ENCODE data around the gene SAMD10. TPM values are rescaled to one million over a fixed set of nuclear protein-coding genes. Genes with fewer than 3 reads are reported as not detected.
A peak's percentile ranks its signal among the peaks of the same experiment; 100 is the strongest.

The SAMD10 gene
- total and polyA plus RNA-seq, 2 donors (not counting 1 experiment from before 2014, with no cell fraction given) = 0.37 to 0.99 TPM

- Histone ChIP-seq H3K4me3 (replicated peaks in 1 of 4; ENCODE audit: control extremely low read depth in 1 of 4, insufficient read depth in 1 of 4, low read depth in 3 of 4, low read length in 4 of 4) (no peak overlapping the region), H2AFZ (ENCODE audit: low read length) (no peak overlapping the region), H3K9ac (ENCODE audit: insufficient read depth, low read length) (no peak overlapping the region), H3K79me2 (ENCODE audit: control insufficient read depth, insufficient read depth, low read length) (peaks cover 1% of the 10 kb centered on the region), H3K4me1 (ENCODE audit: control insufficient read depth, extremely low read depth, insufficient read depth, low read length) (no peaks in the 10 kb centered on the region), H3K4me2 (ENCODE audit: extremely low read depth, insufficient read depth, low read length) (no peak overlapping the region), H3K27me3 (ENCODE audit: control insufficient read depth, insufficient read depth, low read length) (no peaks in the 10 kb centered on the region), H4K20me1 (ENCODE audit: control insufficient read depth, extremely low read depth, insufficient read depth, low read length) (no peaks in the 10 kb centered on the region), H3K9me3 (ENCODE audit: control insufficient read depth, insufficient read depth, low read depth, low read length) (no peaks in the 10 kb centered on the region), H3K36me3 (ENCODE audit: control insufficient read depth, insufficient read depth, low read length) (peaks cover 27% of the 10 kb centered on the region), H3K27ac (ENCODE audit: insufficient read depth, low read length) (no peak overlapping the region)
- TF ChIP-seq EZH2 (IDR thresholded peaks at IDR 0.05; ENCODE audit: low read length, missing control alignments) (no peak), CTCF (conservative IDR thresholded peaks at IDR 0.05 in 1 of 2, IDR thresholded peaks at IDR 0.05 in 1 of 2; ENCODE audit: low read depth in 1 of 2, low read length in 2 of 2) (no peak)
- DNase-seq (ENCODE audit: low read depth in 2 of 2) = no peak
Measured at GRCh38 chr20:63935447-63935846, 44.0 kb downstream of the SAMD10 start.

- TF ChIP-seq CTCF (conservative IDR thresholded peaks at IDR 0.05 in 1 of 2, IDR thresholded peaks at IDR 0.05 in 1 of 2; ENCODE audit: low read depth in 1 of 2, low read length in 2 of 2) (peak; percentile 22 to 34), EZH2 (IDR thresholded peaks at IDR 0.05; ENCODE audit: low read length, missing control alignments) (no peak)
- H3K4me2 ChIP-seq (ENCODE audit: extremely low read depth, insufficient read depth, low read length) = no peak overlapping the region
- no peak for DNase-seq (ENCODE audit: low read depth in 2 of 2)
- no peak overlapping the region for H3K9ac ChIP-seq (ENCODE audit: insufficient read depth, low read length)
- no peaks in the 10 kb centered on the region for H4K20me1 ChIP-seq (ENCODE audit: control insufficient read depth, extremely low read depth, insufficient read depth, low read length)
- peaks cover 1% of the 10 kb centered on the region for H3K79me2 ChIP-seq (ENCODE audit: control insufficient read depth, insufficient read depth, low read length)
- H3K9me3 ChIP-seq (ENCODE audit: control insufficient read depth, insufficient read depth, low read depth, low read length) = no peaks in the 10 kb centered on the region
- no peak overlapping the region for H2AFZ ChIP-seq (ENCODE audit: low read length)
- peaks cover 21% of the 10 kb centered on the region for H3K36me3 ChIP-seq (ENCODE audit: control insufficient read depth, insufficient read depth, low read length)
- no peaks in the 10 kb centered on the region for H3K27me3 ChIP-seq (ENCODE audit: control insufficient read depth, insufficient read depth, low read length)
- no peak overlapping the region for H3K4me3 ChIP-seq (replicated peaks in 1 of 4; ENCODE audit: control extremely low read depth in 1 of 4, insufficient read depth in 1 of 4, low read depth in 3 of 4, low read length in 4 of 4)
- no peaks in the 10 kb centered on the region for H3K4me1 ChIP-seq (ENCODE audit: control insufficient read depth, extremely low read depth, insufficient read depth, low read length)
- H3K27ac ChIP-seq (ENCODE audit: insufficient read depth, low read length) = no peak overlapping the region
Measured at GRCh38 chr20:63934271-63935068, 45.0 kb downstream of the SAMD10 start.

GRCh38 chr20:63933646-63934045 is 45.8 kb downstream of the SAMD10 start:
- Histone ChIP-seq H3K4me1 (ENCODE audit: control insufficient read depth, extremely low read depth, insufficient read depth, low read length) (no peaks in the 10 kb centered on the region), H3K27me3 (ENCODE audit: control insufficient read depth, insufficient read depth, low read length) (no peaks in the 10 kb centered on the region), H3K9ac (ENCODE audit: insufficient read depth, low read length) (no peak overlapping the region), H3K36me3 (ENCODE audit: control insufficient read depth, insufficient read depth, low read length) (peaks cover 20% of the 10 kb centered on the region), H3K27ac (ENCODE audit: insufficient read depth, low read length) (no peak overlapping the region), H2AFZ (ENCODE audit: low read length) (no peak overlapping the region), H3K4me3 (replicated peaks in 1 of 4; ENCODE audit: control extremely low read depth in 1 of 4, insufficient read depth in 1 of 4, low read depth in 3 of 4, low read length in 4 of 4) (no peak overlapping the region), H3K79me2 (ENCODE audit: control insufficient read depth, insufficient read depth, low read length) (peaks cover 1% of the 10 kb centered on the region), H3K9me3 (ENCODE audit: control insufficient read depth, insufficient read depth, low read depth, low read length) (no peaks in the 10 kb centered on the region), H3K4me2 (ENCODE audit: extremely low read depth, insufficient read depth, low read length) (no peak overlapping the region), H4K20me1 (ENCODE audit: control insufficient read depth, extremely low read depth, insufficient read depth, low read length) (no peaks in the 10 kb centered on the region)
- no peak for TF ChIP-seq CTCF (conservative IDR thresholded peaks at IDR 0.05 in 1 of 2, IDR thresholded peaks at IDR 0.05 in 1 of 2; ENCODE audit: low read depth in 1 of 2, low read length in 2 of 2)
- no peak for TF ChIP-seq EZH2 (IDR thresholded peaks at IDR 0.05; ENCODE audit: low read length, missing control alignments)
- DNase-seq (ENCODE audit: low read depth in 2 of 2) = no peak

All from fibroblast of lung (primary cell).